AG09319 (cell line): ENCODE measurements around the gene FGFRL1.

Experiments
- DNase-seq: peaks from one replicate; pipeline ENCODE4 v3.0.0-alpha.2; 2010; ENCODE audit warnings: low read depth; ENCODE audit errors: extremely low read depth
- TF ChIP-seq, protein P1 (sequence below): IDR thresholded peaks from 2 replicates; pipeline ENCODE4 v1.5.1; 2011; ENCODE audit warnings: low read depth, mild to moderate bottlenecking, inconsistent platforms, low read length, moderate library complexity

FGFRL1 gene

GRCh38 chr4:1004071-1004418, 7.4 kb upstream of the FGFRL1 start:
- no peak for DNase-seq
- TF ChIP-seq, protein P1, sequence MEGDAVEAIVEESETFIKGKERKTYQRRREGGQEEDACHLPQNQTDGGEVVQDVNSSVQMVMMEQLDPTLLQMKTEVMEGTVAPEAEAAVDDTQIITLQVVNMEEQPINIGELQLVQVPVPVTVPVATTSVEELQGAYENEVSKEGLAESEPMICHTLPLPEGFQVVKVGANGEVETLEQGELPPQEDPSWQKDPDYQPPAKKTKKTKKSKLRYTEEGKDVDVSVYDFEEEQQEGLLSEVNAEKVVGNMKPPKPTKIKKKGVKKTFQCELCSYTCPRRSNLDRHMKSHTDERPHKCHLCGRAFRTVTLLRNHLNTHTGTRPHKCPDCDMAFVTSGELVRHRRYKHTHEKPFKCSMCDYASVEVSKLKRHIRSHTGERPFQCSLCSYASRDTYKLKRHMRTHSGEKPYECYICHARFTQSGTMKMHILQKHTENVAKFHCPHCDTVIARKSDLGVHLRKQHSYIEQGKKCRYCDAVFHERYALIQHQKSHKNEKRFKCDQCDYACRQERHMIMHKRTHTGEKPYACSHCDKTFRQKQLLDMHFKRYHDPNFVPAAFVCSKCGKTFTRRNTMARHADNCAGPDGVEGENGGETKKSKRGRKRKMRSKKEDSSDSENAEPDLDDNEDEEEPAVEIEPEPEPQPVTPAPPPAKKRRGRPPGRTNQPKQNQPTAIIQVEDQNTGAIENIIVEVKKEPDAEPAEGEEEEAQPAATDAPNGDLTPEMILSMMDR = no peak

GRCh38 chr4:1004557-1005485, 6.6 kb upstream of the FGFRL1 start:
- no peak for DNase-seq
- TF ChIP-seq, protein P1 = no peak

DNA sequence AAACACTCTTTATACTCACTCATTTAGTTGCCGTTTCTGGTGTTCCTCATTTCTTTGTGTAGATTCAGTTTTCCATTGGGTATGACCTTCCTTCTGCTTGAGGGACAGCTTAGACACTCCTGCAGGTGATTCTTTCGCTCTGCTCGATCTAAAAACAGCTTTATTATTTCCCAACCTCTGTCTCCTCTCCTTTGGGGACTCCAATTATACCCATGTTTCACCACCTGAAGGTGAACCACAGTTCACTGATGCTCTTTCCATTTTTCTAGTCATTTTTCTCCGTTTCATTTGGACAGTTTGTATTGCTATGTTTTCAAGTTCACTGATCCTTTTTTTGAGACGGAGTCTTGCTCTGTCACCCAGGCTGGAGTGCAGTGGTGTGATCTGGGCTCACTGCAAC, 4.6 kb upstream of the FGFRL1 start:
- DNase-seq = no peak
- TF ChIP-seq, protein P1 = no peak

GRCh38 chr4:1008840-1009541, 2.4 kb upstream of the FGFRL1 start:
- no peak for DNase-seq
- TF ChIP-seq, protein P1 = no peak

GRCh38 chr4:1009542-1010394, 1.7 kb upstream of the FGFRL1 start:
- DNase-seq = no peak
- TF ChIP-seq, protein P1 = peak; percentile 10

DNA sequence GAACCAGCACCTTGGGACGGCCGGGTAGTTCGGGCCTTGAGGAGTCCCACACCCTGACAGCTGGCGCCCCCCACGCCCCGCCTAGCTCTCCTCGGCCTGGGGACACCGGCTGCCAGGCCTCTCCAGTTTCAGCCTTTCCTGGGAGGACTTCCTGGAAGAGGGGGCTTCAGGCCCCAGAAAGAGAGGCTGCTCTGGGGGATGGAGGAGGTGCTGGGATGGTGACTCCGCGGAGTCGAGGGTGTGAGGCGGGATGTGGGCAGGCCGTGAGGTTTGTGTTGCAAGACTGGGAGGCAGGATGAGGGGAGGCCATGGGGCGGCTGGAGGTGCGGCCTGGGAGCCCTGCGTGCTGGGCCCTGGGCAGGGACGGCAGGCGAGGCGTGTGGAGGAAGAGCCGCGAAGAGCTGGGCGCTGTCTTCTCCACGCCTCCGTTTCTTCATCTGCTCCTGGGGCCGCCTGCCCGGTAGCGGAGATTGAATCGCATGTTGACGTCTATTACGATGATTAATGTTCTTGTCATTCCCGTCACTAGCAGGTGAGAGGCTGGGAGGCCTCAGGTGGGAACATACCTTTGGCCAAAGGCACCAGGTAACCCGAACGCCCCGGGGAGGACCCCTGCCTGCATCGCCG, 918 bp upstream of the FGFRL1 start:
- TF ChIP-seq, protein P1 = no peak
- DNase-seq = peak; percentile 54
